ENCODE measurements around the gene CAMK2A.

DNA sequence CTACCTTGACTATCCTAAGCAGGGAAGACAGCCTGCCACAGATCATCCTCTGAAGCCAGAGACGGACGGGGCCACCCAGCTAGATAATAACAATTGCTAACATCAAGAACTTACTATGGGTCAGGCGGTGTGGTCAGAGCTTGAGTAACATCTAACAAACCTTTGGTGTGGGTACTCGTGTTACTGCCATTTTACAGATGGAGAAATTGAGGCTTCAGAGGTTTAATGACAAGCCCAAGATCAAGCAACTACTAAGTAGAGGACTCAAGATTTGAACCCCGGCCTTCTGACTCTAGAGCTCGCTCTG lies 29.9 kb upstream of the CAMK2A start:
- TF ChIP-seq POLR2AphosphoS5 (IDR thresholded peaks at IDR 0.05; ENCODE audit: low read depth, low read length), result no peak
- no peak for TF ChIP-seq POLR2A (IDR thresholded peaks at IDR 0.05; ENCODE audit: low read depth, low read length)
- TF ChIP-seq SPI1 (IDR thresholded peaks at IDR 0.05; ENCODE audit: low read depth, low read length), result no peak
- TF ChIP-seq TAF1 (IDR thresholded peaks at IDR 0.05; ENCODE audit: low read depth, low read length), result no peak
